H54 (cell line): ENCODE results near the gene RBP2.

Experiments used
- DNase-seq: peaks from one replicate; pipeline ENCODE4 v3.0.0; 2011; ENCODE audit warnings: low spot score, mixed read lengths; ENCODE audit not compliant: insufficient read length
- FAIRE-seq: peaks from 3 replicates; lab custom pipeline; 2011; peaks lifted over from hg19 to GRCh38; lab: Jason Lieb, UNC
- POLR2A ChIP-seq: IDR thresholded peaks from 2 replicates; pipeline ENCODE4 v1.6.1; 2011; ENCODE audit warnings: low read depth, mild to moderate bottlenecking, low read length

The RBP2 gene

GRCh38 chr3:139506766-139507165 lies 30.4 kb upstream of the RBP2 start:
- TF ChIP-seq POLR2A: no peak
- FAIRE-seq (no peak), DNase-seq (no peak)

GRCh38 chr3:139505829-139506386 lies 29.6 kb upstream of the RBP2 start:
- DNase-seq: no peak
- no peak for FAIRE-seq
- no peak for TF ChIP-seq POLR2A

- FAIRE-seq: no peak
- no peak for DNase-seq
- TF ChIP-seq POLR2A: no peak
Observed at GRCh38 chr3:139499536-139499935, 23.2 kb upstream of the RBP2 start.

- no peak for TF ChIP-seq POLR2A
- no peak for DNase-seq
- FAIRE-seq: no peak
Observed at GRCh38 chr3:139493826-139494385, 17.6 kb upstream of the RBP2 start.

GRCh38 chr3:139491966-139492365 lies 15.7 kb upstream of the RBP2 start:
- no peak for TF ChIP-seq POLR2A
- DNase-seq (no peak), FAIRE-seq (no peak)

GRCh38 chr3:139491027-139491700 lies 14.8 kb upstream of the RBP2 start:
- FAIRE-seq (no peak), DNase-seq (no peak)
- no peak for TF ChIP-seq POLR2A

GRCh38 chr3:139482206-139482605 lies 5.9 kb upstream of the RBP2 start:
- no peak for DNase-seq
- no peak for FAIRE-seq
- no peak for TF ChIP-seq POLR2A

- FAIRE-seq: no peak
Observed at GRCh38 chr3:139481116-139481515, 4.8 kb upstream of the RBP2 start.

GRCh38 chr3:139480585-139480984 lies 4.3 kb upstream of the RBP2 start:
- no peak for TF ChIP-seq POLR2A
- DNase-seq (no peak), FAIRE-seq (no peak)

More at GRCh38 chr3:139481116-139481515, 4.8 kb upstream of the RBP2 start:
- TF ChIP-seq POLR2A: no peak
- DNase-seq: no peak

GRCh38 chr3:139477710-139478640 lies 1.7 kb upstream of the RBP2 start:
- no peak for DNase-seq

GRCh38 chr3:139473155-139473771 lies 3.1 kb downstream of the RBP2 start:
- no peak for TF ChIP-seq POLR2A
- DNase-seq (no peak), FAIRE-seq (no peak)

More at GRCh38 chr3:139477710-139478640, 1.7 kb upstream of the RBP2 start:
- no peak for TF ChIP-seq POLR2A
- FAIRE-seq: no peak

- no peak for FAIRE-seq
- no peak for TF ChIP-seq POLR2A
- DNase-seq: no peak
Observed at GRCh38 chr3:139472380-139473010, 3.8 kb downstream of the RBP2 start.

GRCh38 chr3:139470199-139470598 lies 6.1 kb downstream of the RBP2 start:
- FAIRE-seq (no peak), DNase-seq (no peak)
- no peak for TF ChIP-seq POLR2A

GRCh38 chr3:139468399-139468798 lies 7.9 kb downstream of the RBP2 start:
- TF ChIP-seq POLR2A: no peak
- DNase-seq (no peak), FAIRE-seq (no peak)
